HEK293T (cell line): Measurements from ENCODE around the gene CHAT.

Experiments
- ARNT ChIP-seq: fragments of 450-650 bp; IDR thresholded peaks from 2 replicates; pipeline ENCODE4 v1.6.1; 2017; ENCODE audit warnings: mild to moderate bottlenecking
- BHLHE40 ChIP-seq: fragments of 450-650 bp; IDR thresholded peaks from 2 replicates; pipeline ENCODE4 v1.6.1; 2016; ENCODE audit warnings: mild to moderate bottlenecking, moderate library complexity, borderline replicate concordance
- ELF4 ChIP-seq: fragments of 450-650 bp; IDR thresholded peaks from 2 replicates; pipeline ENCODE4 v1.6.1; 2017; ENCODE audit warnings: antibody characterized with exemption
- FOXA1 ChIP-seq: fragments of 450-650 bp; IDR thresholded peaks from 2 replicates; pipeline ENCODE4 v1.6.1; 2016; ENCODE audit warnings: mild to moderate bottlenecking
- FOXK2 ChIP-seq: fragments of 450-650 bp; IDR thresholded peaks from 2 replicates; pipeline ENCODE4 v1.6.1; 2016; ENCODE audit warnings: mild to moderate bottlenecking
- FOXM1 ChIP-seq: fragments of 450-650 bp; IDR thresholded peaks from 2 replicates; pipeline ENCODE4 v1.6.1; 2017; ENCODE audit warnings: mild to moderate bottlenecking, borderline replicate concordance
- HDGF ChIP-seq: fragments of 450-650 bp; IDR thresholded peaks from 2 replicates; pipeline ENCODE4 v1.6.1; 2017; ENCODE audit warnings: antibody characterized with exemption, borderline replicate concordance
- L3MBTL2 ChIP-seq: fragments of 450-650 bp; conservative IDR thresholded peaks from 2 replicates; pipeline ENCODE4 v1.6.1; 2016; ENCODE audit warnings: mild to moderate bottlenecking
- LEF1 ChIP-seq: fragments of 450-650 bp; IDR thresholded peaks from 2 replicates; pipeline ENCODE4 v1.6.1; 2017; ENCODE audit warnings: mild to moderate bottlenecking, borderline replicate concordance
- NFRKB ChIP-seq: fragments of 450-650 bp; IDR thresholded peaks from 2 replicates; pipeline ENCODE4 v1.6.1; 2016; ENCODE audit warnings: mild to moderate bottlenecking, moderate library complexity
- SUZ12 ChIP-seq: fragments of 450-650 bp; IDR thresholded peaks from 2 replicates; pipeline ENCODE4 v1.6.1; 2016; ENCODE audit warnings: mild to moderate bottlenecking
- TARDBP ChIP-seq: fragments of 450-650 bp; IDR thresholded peaks from 2 replicates; pipeline ENCODE4 v1.6.1; 2016
- ZNF384 ChIP-seq: fragments of 450-650 bp; IDR thresholded peaks from 2 replicates; pipeline ENCODE4 v1.6.1; 2016
- TF ChIP-seq, protein P1 (sequence below): fragments of 450-650 bp; IDR thresholded peaks from 2 replicates; pipeline ENCODE4 v1.6.1; 2016

DNA sequence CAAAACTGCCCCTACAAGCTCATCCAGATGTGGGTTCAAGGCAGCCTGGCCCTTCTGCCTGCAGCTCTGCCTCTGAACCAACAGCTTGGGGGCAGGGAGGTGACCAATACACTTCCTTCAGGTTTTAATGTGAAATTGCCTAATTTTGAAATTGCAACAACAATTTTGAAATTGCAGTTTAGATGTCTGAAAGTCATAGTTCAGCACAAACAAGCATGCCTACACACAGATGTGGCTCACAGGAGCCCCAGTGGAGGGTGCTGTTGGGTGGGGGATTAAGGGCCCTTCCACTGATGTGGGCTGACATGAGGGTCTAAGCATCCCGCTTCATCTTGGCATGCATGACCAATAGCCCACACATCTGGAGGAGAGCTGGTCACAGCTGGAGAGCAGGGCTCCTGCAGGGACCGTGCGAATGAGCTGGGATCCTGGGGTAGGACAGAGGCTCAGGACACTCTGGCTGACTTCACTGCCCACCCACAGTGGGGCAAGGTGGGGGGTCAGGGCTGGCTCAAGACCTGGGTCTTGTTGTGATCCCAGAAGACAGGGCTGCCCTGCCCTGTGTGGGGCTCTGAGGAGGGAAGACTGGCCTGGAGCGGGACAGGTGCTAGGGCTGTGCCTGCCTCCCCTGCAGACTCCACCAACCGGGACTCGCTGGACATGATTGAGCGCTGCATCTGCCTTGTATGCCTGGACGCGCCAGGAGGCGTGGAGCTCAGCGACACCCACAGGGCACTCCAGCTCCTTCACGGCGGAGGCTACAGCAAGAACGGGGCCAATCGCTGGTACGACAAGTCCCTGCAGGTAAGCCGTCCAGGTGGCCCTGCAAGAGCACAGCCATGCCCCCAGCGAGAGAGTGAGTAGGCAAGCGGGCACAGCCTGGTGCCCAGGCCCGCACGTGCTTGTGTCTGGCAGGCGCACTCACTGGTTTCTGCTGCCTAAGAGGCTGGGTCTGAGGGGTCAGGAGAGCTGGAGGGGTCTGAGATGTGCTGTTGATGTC is 32.3 kb downstream of the CHAT start:
- TF ChIP-seq ARNT (no peak), TARDBP (no peak), FOXK2 (no peak), FOXA1 (no peak), HDGF (no peak), BHLHE40 (no peak), ELF4 (no peak), ZNF384 (no peak), SUZ12 (no peak), FOXM1 (no peak), LEF1 (no peak), L3MBTL2 (no peak), NFRKB (no peak)
- TF ChIP-seq, protein P1, sequence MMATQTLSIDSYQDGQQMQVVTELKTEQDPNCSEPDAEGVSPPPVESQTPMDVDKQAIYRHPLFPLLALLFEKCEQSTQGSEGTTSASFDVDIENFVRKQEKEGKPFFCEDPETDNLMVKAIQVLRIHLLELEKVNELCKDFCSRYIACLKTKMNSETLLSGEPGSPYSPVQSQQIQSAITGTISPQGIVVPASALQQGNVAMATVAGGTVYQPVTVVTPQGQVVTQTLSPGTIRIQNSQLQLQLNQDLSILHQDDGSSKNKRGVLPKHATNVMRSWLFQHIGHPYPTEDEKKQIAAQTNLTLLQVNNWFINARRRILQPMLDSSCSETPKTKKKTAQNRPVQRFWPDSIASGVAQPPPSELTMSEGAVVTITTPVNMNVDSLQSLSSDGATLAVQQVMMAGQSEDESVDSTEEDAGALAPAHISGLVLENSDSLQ = no peak
